Measurements from ENCODE around the gene OR9A2.

DNA sequence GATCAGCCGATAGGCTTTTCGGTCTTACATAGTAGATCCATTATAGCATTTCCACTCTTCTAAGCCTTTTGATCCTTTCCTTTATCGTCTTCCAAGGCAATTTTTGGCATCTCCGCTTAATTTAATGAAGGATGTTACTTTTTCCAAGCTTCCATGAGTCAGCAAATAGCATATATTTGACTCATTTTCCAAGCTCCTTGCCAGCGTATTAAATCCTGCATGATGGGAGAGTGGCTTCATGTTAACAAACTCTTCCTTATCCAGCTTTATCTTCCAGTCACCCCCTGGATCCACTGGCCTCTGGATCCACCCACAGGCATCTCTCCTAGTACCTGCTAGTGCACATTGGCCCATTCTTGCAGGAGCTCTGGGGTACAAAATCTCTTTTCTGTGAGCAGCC is 13.0 kb downstream of the OR9A2 start:
- TF ChIP-seq, protein P1, sequence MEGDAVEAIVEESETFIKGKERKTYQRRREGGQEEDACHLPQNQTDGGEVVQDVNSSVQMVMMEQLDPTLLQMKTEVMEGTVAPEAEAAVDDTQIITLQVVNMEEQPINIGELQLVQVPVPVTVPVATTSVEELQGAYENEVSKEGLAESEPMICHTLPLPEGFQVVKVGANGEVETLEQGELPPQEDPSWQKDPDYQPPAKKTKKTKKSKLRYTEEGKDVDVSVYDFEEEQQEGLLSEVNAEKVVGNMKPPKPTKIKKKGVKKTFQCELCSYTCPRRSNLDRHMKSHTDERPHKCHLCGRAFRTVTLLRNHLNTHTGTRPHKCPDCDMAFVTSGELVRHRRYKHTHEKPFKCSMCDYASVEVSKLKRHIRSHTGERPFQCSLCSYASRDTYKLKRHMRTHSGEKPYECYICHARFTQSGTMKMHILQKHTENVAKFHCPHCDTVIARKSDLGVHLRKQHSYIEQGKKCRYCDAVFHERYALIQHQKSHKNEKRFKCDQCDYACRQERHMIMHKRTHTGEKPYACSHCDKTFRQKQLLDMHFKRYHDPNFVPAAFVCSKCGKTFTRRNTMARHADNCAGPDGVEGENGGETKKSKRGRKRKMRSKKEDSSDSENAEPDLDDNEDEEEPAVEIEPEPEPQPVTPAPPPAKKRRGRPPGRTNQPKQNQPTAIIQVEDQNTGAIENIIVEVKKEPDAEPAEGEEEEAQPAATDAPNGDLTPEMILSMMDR (IDR thresholded peaks at IDR 0.05), result no peak
- no peak for TF ChIP-seq POLR2A (IDR thresholded peaks at IDR 0.05)
